ENCODE data around the gene CD99L2. TPM values are rescaled to one million over a fixed set of nuclear protein-coding genes. Genes with fewer than 3 reads are reported as not detected.
"Not testable (repeated sequence)": the region's sequence is repeated elsewhere in the genome, so short reads cannot be mapped to it uniquely, and the experiment has no call there.

The CD99L2 gene
- total RNA-seq, 1 donor from 2014 or later = 15.7 TPM

- intact Hi-C loops (cut with micrococcal nuclease) = loop anchor here (1.0 to 10.0 kb wide), 13 partner anchors 17 to 1933 kb away; partner anchors contain the start of genes CETN2, EOLA1, EOLA2 and HMGB3
Observed at GRCh38 chrX:150897421-150898320, 797 bp downstream of the CD99L2 start.

GRCh38 chrX:150896632-150897031 lies 1.8 kb downstream of the CD99L2 start:
- intact Hi-C loops (cut with micrococcal nuclease) = loop anchor here (1.0 to 10.0 kb wide), 5 partner anchors 124 to 1389 kb away; partner anchors contain the start of genes EOLA1, HSFX3, IDS and MAMLD1

- intact Hi-C loops (cut with micrococcal nuclease) = loop anchor here (10.0 kb wide), 2 partner anchors 409 to 1349 kb away; partner anchors contain the start of genes EOLA1 and HSFX3
Observed at GRCh38 chrX:150893936-150894335, 4.5 kb downstream of the CD99L2 start.

- intact Hi-C loops (cut with micrococcal nuclease) = no loop called here
Observed at GRCh38 chrX:150889131-150889530, 9.3 kb downstream of the CD99L2 start.

- intact Hi-C loops (cut with micrococcal nuclease) = no loop called here
Observed at GRCh38 chrX:150887906-150888465, 10.5 kb downstream of the CD99L2 start.

GRCh38 chrX:150887268-150887667 lies 11.2 kb downstream of the CD99L2 start:
- intact Hi-C loops (cut with micrococcal nuclease) = not testable (repeated sequence)

GRCh38 chrX:150886381-150886780 lies 12.1 kb downstream of the CD99L2 start:
- intact Hi-C loops (cut with micrococcal nuclease) = no loop called here

- intact Hi-C loops (cut with micrococcal nuclease) = loop anchor here (1.0 to 5.0 kb wide), 4 partner anchors 18 to 518 kb away; partner anchors contain the start of genes CD99L2, HMGB3 and MAMLD1
Observed at GRCh38 chrX:150880808-150881165, 17.7 kb downstream of the CD99L2 start.

GRCh38 chrX:150879855-150880807 lies 18.3 kb downstream of the CD99L2 start:
- intact Hi-C loops (cut with micrococcal nuclease) = loop anchor here (1.0 to 5.0 kb wide), 4 partner anchors 18 to 518 kb away; partner anchors contain the start of genes CD99L2, HMGB3 and MAMLD1

GRCh38 chrX:150875621-150876020 lies 22.8 kb downstream of the CD99L2 start:
- intact Hi-C loops (cut with micrococcal nuclease) = not testable (repeated sequence)

- intact Hi-C loops (cut with micrococcal nuclease) = no loop called here
Observed at GRCh38 chrX:150874448-150874847, 24.0 kb downstream of the CD99L2 start.

- intact Hi-C loops (cut with micrococcal nuclease) = no loop called here
Observed at GRCh38 chrX:150873616-150874015, 24.9 kb downstream of the CD99L2 start.

- intact Hi-C loops (cut with micrococcal nuclease) = no loop called here
Observed at GRCh38 chrX:150872773-150873336, 25.6 kb downstream of the CD99L2 start.

GRCh38 chrX:150871341-150871811 lies 27.1 kb downstream of the CD99L2 start:
- intact Hi-C loops (cut with micrococcal nuclease) = no loop called here

GRCh38 chrX:150870487-150871340 lies 27.8 kb downstream of the CD99L2 start:
- intact Hi-C loops (cut with micrococcal nuclease) = no loop called here

GRCh38 chrX:150870029-150870428 lies 28.4 kb downstream of the CD99L2 start:
- intact Hi-C loops (cut with micrococcal nuclease) = no loop called here

- intact Hi-C loops (cut with micrococcal nuclease) = no loop called here
Observed at GRCh38 chrX:150869450-150869849, 29.0 kb downstream of the CD99L2 start.

GRCh38 chrX:150868625-150869024 lies 29.8 kb downstream of the CD99L2 start:
- intact Hi-C loops (cut with micrococcal nuclease) = no loop called here

- intact Hi-C loops (cut with micrococcal nuclease) = no loop called here
Observed at GRCh38 chrX:150864127-150864526, 34.3 kb downstream of the CD99L2 start.

- intact Hi-C loops (cut with micrococcal nuclease) = no loop called here
Observed at GRCh38 chrX:150863191-150863590, 35.3 kb downstream of the CD99L2 start.

Measured in T-helper 1 cell treated with Interleukin-12 subunit alpha and Interleukin-12 subunit beta and Interleukin-4 antibody, amounts not matched to agents 30 ng/mL and 1 ng/mL, for 36 hours (primary cell).